Trophoblast cell (in vitro differentiated cells and primary cell): ENCODE measurements around the gene HLTF.

Experiments used
- DNase-seq, 2 donors: peaks; one replicate each; pipeline ENCODE4 v3.0.0-alpha.2; 2016
- H2AFZ ChIP-seq: 2 replicates; pipeline ENCODE4 v1.6.1; 2013; ENCODE audit warnings: low read length, moderate library complexity, mild to moderate bottlenecking; ENCODE audit not compliant: insufficient read depth, poor library complexity
- H2AK5ac ChIP-seq: 2 replicates; pipeline ENCODE4 v1.6.1; 2013; ENCODE audit warnings: mild to moderate bottlenecking, low read length
- H2BK120ac ChIP-seq: 2 replicates; pipeline ENCODE4 v1.6.1; 2013; ENCODE audit warnings: low read length, mild to moderate bottlenecking, moderate library complexity; ENCODE audit not compliant: insufficient read depth, poor library complexity
- H2BK12ac ChIP-seq: 2 replicates; pipeline ENCODE4 v1.6.1; 2013; ENCODE audit warnings: mild to moderate bottlenecking, low read length, moderate library complexity
- H2BK5ac ChIP-seq: 2 replicates; pipeline ENCODE4 v1.6.1; 2013; ENCODE audit warnings: low read length, low read depth, moderate library complexity, mild to moderate bottlenecking; ENCODE audit not compliant: poor library complexity
- H3K14ac ChIP-seq: 2 replicates; pipeline ENCODE4 v1.6.1; 2013; ENCODE audit warnings: mild to moderate bottlenecking, low read length
- H3K18ac ChIP-seq: 2 replicates; pipeline ENCODE4 v1.6.1; 2013; ENCODE audit warnings: mild to moderate bottlenecking, low read length
- H3K23ac ChIP-seq: 2 replicates; pipeline ENCODE4 v1.6.1; 2013; ENCODE audit warnings: low read length
- H3K27ac ChIP-seq: 2 replicates; pipeline ENCODE4 v1.5.1; 2013; ENCODE audit warnings: low read depth, mild to moderate bottlenecking, inconsistent platforms, low read length, moderate library complexity
- H3K27me3 ChIP-seq: 2 replicates; pipeline ENCODE4 v1.6.1; 2013; ENCODE audit warnings: inconsistent platforms, mild to moderate bottlenecking, low read length, moderate library complexity; ENCODE audit not compliant: insufficient read depth
- H3K36me3 ChIP-seq, 2 experiments: 1 replicate in 1 of 2; 2 replicates in 1 of 2; pipeline ENCODE4 v1.6.1; 2013; ENCODE audit warnings: low read length in 2 of 2, mild to moderate bottlenecking in 2 of 2, moderate library complexity in 1 of 2; ENCODE audit not compliant: insufficient read depth in 2 of 2, control insufficient read depth in 1 of 2
- H3K4ac ChIP-seq: 2 replicates; pipeline ENCODE4 v1.6.1; 2013; ENCODE audit warnings: low read depth, mild to moderate bottlenecking, low read length, moderate library complexity
- H3K4me1 ChIP-seq, 2 experiments: 1 replicate in 1 of 2; 2 replicates in 1 of 2; pipeline ENCODE4 v1.6.1; 2013; ENCODE audit warnings: low read length in 2 of 2, mild to moderate bottlenecking in 2 of 2, moderate library complexity in 1 of 2; ENCODE audit not compliant: insufficient read depth in 2 of 2, control insufficient read depth in 1 of 2
- H3K4me2 ChIP-seq: 2 replicates; pipeline ENCODE4 v1.6.1; 2013; ENCODE audit warnings: inconsistent platforms, mild to moderate bottlenecking, low read length, moderate library complexity
- H3K4me3 ChIP-seq: 2 replicates; pipeline ENCODE4 v1.5.1; 2013; ENCODE audit warnings: mild to moderate bottlenecking, low read depth, low read length, inconsistent platforms
- H3K79me1 ChIP-seq: one replicate; pipeline ENCODE4 v1.6.1; 2013; ENCODE audit warnings: low read length
- H3K79me2 ChIP-seq: 2 replicates; pipeline ENCODE4 v1.6.1; 2013; ENCODE audit warnings: low read length, mild to moderate bottlenecking; ENCODE audit not compliant: control insufficient read depth, insufficient read depth, poor library complexity
- H3K9ac ChIP-seq: 2 replicates; pipeline ENCODE4 v1.6.1; 2013; ENCODE audit warnings: mild to moderate bottlenecking, low read length
- H3K9me3 ChIP-seq: 2 replicates; pipeline ENCODE4 v1.6.1; 2013; ENCODE audit warnings: low read depth, mild to moderate bottlenecking, control low read depth, inconsistent platforms, low read length; ENCODE audit not compliant: insufficient read depth
- H4K12ac ChIP-seq: 2 replicates; pipeline ENCODE4 v1.6.1; 2013; ENCODE audit warnings: low read depth, mild to moderate bottlenecking, low read length, moderate library complexity
- H4K8ac ChIP-seq: 2 replicates; pipeline ENCODE4 v1.6.1; 2013; ENCODE audit warnings: low read depth, mild to moderate bottlenecking, low read length, moderate library complexity
- H4K91ac ChIP-seq: one replicate; pipeline ENCODE4 v1.6.1; 2013; ENCODE audit warnings: low read depth, mild to moderate bottlenecking, low read length, moderate library complexity
- WGBS: extraction: QIAGEN DNeasy Blood & Tissue Kit; methylation state at CpG from one replicate; pipeline ENCODE4 v1.1.7; 2013; ENCODE audit warnings: missing lambda C conversion rate; ENCODE audit not compliant: insufficient read length, insufficient coverage; ENCODE audit errors: extremely low coverage; 5-methylcytosine and 5-hydroxymethylcytosine counted together

Gene HLTF

DNA sequence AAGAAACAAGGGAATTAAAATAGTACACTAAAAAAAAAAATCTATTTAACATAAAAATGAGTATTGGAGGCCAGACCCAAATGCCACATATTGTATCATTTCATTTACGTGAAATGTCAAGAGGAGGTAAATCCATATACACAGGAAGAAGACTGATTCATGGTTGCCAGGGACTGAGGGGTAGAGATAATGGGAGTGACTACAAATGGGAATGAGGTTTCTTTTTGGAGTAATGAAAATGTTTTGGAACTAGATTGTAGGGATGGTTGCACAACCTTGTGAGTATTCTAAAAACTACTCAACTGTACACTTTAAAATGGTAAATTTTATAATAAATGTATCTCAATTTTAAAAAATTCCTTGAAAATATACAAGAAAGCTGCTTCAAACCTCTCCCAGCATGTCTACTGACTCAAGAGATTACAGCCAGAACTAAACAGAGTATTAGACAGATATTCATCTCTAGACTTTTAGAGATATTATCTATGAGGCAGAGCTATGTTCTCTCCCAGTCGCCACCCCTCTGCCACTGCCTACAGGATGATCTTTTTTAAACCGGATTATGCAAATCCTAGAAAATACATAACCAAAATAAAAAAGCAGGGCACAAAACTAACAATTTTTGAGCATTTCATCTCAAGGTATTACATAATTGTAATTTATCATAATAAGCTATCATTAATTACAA is 6.2 kb downstream of the HLTF start:
- no peak overlapping the region for H2BK12ac ChIP-seq
- no peak overlapping the region for H3K27ac ChIP-seq
- no peaks in the 10 kb centered on the region for H3K36me3 ChIP-seq
- no peaks in the 10 kb centered on the region for H3K27me3 ChIP-seq
- H3K23ac ChIP-seq, result no peak overlapping the region
- no peak overlapping the region for H3K4ac ChIP-seq
- no peak overlapping the region for H3K4me2 ChIP-seq
- no peak overlapping the region for H2BK120ac ChIP-seq
- no peaks in the 10 kb centered on the region for H3K79me2 ChIP-seq
- no peak overlapping the region for H3K4me3 ChIP-seq
- no peak overlapping the region for H4K8ac ChIP-seq
- H2AFZ ChIP-seq, result no peak overlapping the region
- WGBS, result no CpG with 5 or more reads among the region's 3 CpGs
- H3K9me3 ChIP-seq, result no peaks in the 10 kb centered on the region
- H3K9ac ChIP-seq, result no peak overlapping the region
- no peak overlapping the region for H4K12ac ChIP-seq
- H3K4me1 ChIP-seq, result peaks cover 0 to 1% of the 10 kb centered on the region in 2 experiments
- no peaks in the 10 kb centered on the region for H3K79me1 ChIP-seq
- H3K18ac ChIP-seq, result no peak overlapping the region
- H4K91ac ChIP-seq, result no peak overlapping the region
- H2AK5ac ChIP-seq, result no peak overlapping the region
- peak; percentile 63 to 77 for DNase-seq
- H3K14ac ChIP-seq, result no peak overlapping the region
- no peak overlapping the region for H2BK5ac ChIP-seq

DNA sequence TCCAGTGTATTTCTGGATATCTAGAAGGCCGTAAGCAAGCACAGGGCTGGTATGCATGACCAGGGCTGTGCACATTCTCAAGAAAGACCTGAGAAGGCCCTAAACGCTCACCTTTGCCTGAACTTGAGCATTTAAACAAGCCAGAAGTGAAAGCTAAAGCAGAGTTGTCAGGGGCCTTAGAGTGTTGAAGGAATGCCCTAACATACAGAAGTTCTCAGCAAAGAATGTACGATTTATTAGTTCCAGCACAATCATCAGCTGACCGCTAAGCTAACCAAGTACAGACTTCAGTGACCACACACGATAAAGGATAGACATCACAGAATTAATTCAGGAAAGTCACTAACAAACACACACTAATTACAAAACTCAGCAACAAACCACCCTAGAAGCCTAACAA is 8.7 kb downstream of the HLTF start:
- H3K4me3 ChIP-seq, result no peak overlapping the region
- H3K4me2 ChIP-seq, result no peak overlapping the region
- H3K9me3 ChIP-seq, result no peaks in the 10 kb centered on the region
- H3K9ac ChIP-seq, result no peak overlapping the region
- H3K18ac ChIP-seq, result no peak overlapping the region
- H2BK12ac ChIP-seq, result no peak overlapping the region
- no peak overlapping the region for H2AK5ac ChIP-seq
- peak; percentile 42 to 49 for DNase-seq
- H3K36me3 ChIP-seq, result peaks cover 3% of the 10 kb centered on the region in 2 experiments
- H2AFZ ChIP-seq, result no peak overlapping the region
- no peaks in the 10 kb centered on the region for H3K4me1 ChIP-seq
- no peaks in the 10 kb centered on the region for H3K79me2 ChIP-seq
- no peak overlapping the region for H4K91ac ChIP-seq
- H2BK120ac ChIP-seq, result peak overlapping the region; percentile 17
- no peaks in the 10 kb centered on the region for H3K79me1 ChIP-seq
- no peak overlapping the region for H2BK5ac ChIP-seq
- no peak overlapping the region for H4K8ac ChIP-seq
- no peak overlapping the region for H3K14ac ChIP-seq
- no peak overlapping the region for H3K27ac ChIP-seq
- no peak overlapping the region for H4K12ac ChIP-seq
- WGBS, result no CpG with 5 or more reads among the region's 5 CpGs
- no peaks in the 10 kb centered on the region for H3K27me3 ChIP-seq
- no peak overlapping the region for H3K4ac ChIP-seq
- H3K23ac ChIP-seq, result no peak overlapping the region

DNA sequence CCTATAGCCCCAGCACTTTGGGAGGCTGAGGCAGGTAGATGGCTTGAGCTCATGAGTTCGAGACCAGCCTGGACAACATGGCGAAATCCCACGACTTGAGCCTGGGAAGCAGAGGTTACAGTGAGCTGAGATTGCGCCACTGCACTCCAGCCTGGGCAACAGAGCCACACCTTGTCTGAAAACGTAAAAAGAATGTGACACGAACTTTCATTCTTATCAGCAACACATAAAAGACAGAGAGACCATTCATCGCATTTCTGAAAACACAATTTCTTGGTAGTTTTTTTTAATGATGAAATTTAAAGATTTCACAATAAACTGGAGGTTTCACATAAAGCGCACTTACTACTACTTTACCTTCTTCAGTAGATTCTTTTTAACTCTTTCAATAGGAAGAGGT is 18.4 kb downstream of the HLTF start:
- H4K12ac ChIP-seq, result no peak overlapping the region
- no peaks in the 10 kb centered on the region for H3K79me1 ChIP-seq
- peak; percentile 70 to 93 for DNase-seq
- H3K4me3 ChIP-seq, result no peak overlapping the region
- no peaks in the 10 kb centered on the region for H3K27me3 ChIP-seq
- no CpG with 5 or more reads among the region's 8 CpGs for WGBS
- no peak overlapping the region for H3K4me2 ChIP-seq
- H2BK12ac ChIP-seq, result no peak overlapping the region
- H2AFZ ChIP-seq, result no peak overlapping the region
- H2BK5ac ChIP-seq, result no peak overlapping the region
- H3K18ac ChIP-seq, result no peak overlapping the region
- no peak overlapping the region for H4K91ac ChIP-seq
- H3K9ac ChIP-seq, result no peak overlapping the region
- no peak overlapping the region for H2AK5ac ChIP-seq
- no peak overlapping the region for H3K27ac ChIP-seq
- no peaks in the 10 kb centered on the region for H3K4me1 ChIP-seq
- H3K79me2 ChIP-seq, result no peaks in the 10 kb centered on the region
- H3K4ac ChIP-seq, result no peak overlapping the region
- peaks cover 4 to 7% of the 10 kb centered on the region in 2 experiments for H3K36me3 ChIP-seq
- no peak overlapping the region for H3K23ac ChIP-seq
- H3K14ac ChIP-seq, result no peak overlapping the region
- H2BK120ac ChIP-seq, result no peak overlapping the region
- H4K8ac ChIP-seq, result no peak overlapping the region
- no peaks in the 10 kb centered on the region for H3K9me3 ChIP-seq

- Histone ChIP-seq H3K36me3 (peaks cover 0 to 11% of the 10 kb centered on the region in 2 experiments), H3K27ac (no peak overlapping the region)
Measured at GRCh38 chr3:149061776-149062175, 24.6 kb downstream of the HLTF start.

More at GRCh38 chr3:149061776-149062175, 24.6 kb downstream of the HLTF start:
- Histone ChIP-seq H3K4me1 (no peaks in the 10 kb centered on the region), H3K79me1 (no peaks in the 10 kb centered on the region), H3K9ac (no peak overlapping the region), H2BK120ac (no peak overlapping the region), H3K23ac (no peak overlapping the region), H4K91ac (no peak overlapping the region), H3K14ac (no peak overlapping the region), H3K9me3 (no peaks in the 10 kb centered on the region), H3K4me2 (no peak overlapping the region), H2AK5ac (no peak overlapping the region), H4K12ac (no peak overlapping the region), H3K4me3 (no peak overlapping the region), H2BK12ac (no peak overlapping the region), H2AFZ (no peak overlapping the region), H3K4ac (no peak overlapping the region), H3K79me2 (no peaks in the 10 kb centered on the region), H3K27me3 (no peaks in the 10 kb centered on the region), H3K18ac (no peak overlapping the region), H4K8ac (no peak overlapping the region), H2BK5ac (no peak overlapping the region)
- no CpG with 5 or more reads among the region's 2 CpGs for WGBS
- peak in 1 of 2 donors; percentile 38 for DNase-seq
